Neuronal stem cell (in vitro differentiated cells): ENCODE results near the gene GALNT14.

Source experiments
- DNase-seq: peaks from one replicate; pipeline ENCODE4 v3.0.0-alpha.2; 2013; ENCODE audit warnings: low spot score
- H2AFZ ChIP-seq: one replicate; pipeline ENCODE4 v1.6.1; 2013; ENCODE audit warnings: mild to moderate bottlenecking, low read length, inconsistent platforms
- H2AK5ac ChIP-seq: 2 replicates; pipeline ENCODE4 v1.6.1; 2013; ENCODE audit warnings: low read depth, mild to moderate bottlenecking, inconsistent platforms, low read length, moderate library complexity, mixed read lengths
- H2BK120ac ChIP-seq: 2 replicates; pipeline ENCODE4 v1.6.1; 2013; ENCODE audit warnings: low read depth, mild to moderate bottlenecking, inconsistent platforms, low read length, moderate library complexity, mixed read lengths
- H2BK12ac ChIP-seq: one replicate; pipeline ENCODE4 v1.6.1; 2013; ENCODE audit warnings: low read length, inconsistent platforms
- H2BK15ac ChIP-seq: 2 replicates; pipeline ENCODE4 v1.6.1; 2013; ENCODE audit warnings: mild to moderate bottlenecking, low read length, inconsistent platforms, mixed read lengths
- H2BK5ac ChIP-seq: one replicate; pipeline ENCODE4 v1.6.1; 2013; ENCODE audit warnings: inconsistent platforms, mild to moderate bottlenecking, low read length, moderate library complexity
- H3K14ac ChIP-seq: one replicate; pipeline ENCODE4 v1.6.1; 2013; ENCODE audit warnings: low read length, inconsistent platforms
- H3K18ac ChIP-seq: 2 replicates; pipeline ENCODE4 v1.6.1; 2013; ENCODE audit warnings: low read length, inconsistent platforms
- H3K23ac ChIP-seq: 2 replicates; pipeline ENCODE4 v1.6.1; 2013; ENCODE audit warnings: low read depth, mild to moderate bottlenecking, mixed read lengths, low read length, inconsistent platforms; ENCODE audit not compliant: poor library complexity
- H3K27ac ChIP-seq: replicated peaks from 3 replicates; pipeline ENCODE4 v1.5.1; 2013; ENCODE audit warnings: low read length, inconsistent platforms
- H3K27me3 ChIP-seq, 3 experiments: 2 replicates each; pipeline ENCODE4 v1.6.1; 2013; ENCODE audit warnings: low read length in 3 of 3, mild to moderate bottlenecking in 2 of 3, inconsistent platforms in 1 of 3, low read depth in 1 of 3, mixed read lengths in 1 of 3, moderate library complexity in 1 of 3; ENCODE audit not compliant: control insufficient read depth in 3 of 3, insufficient read depth in 3 of 3
- H3K36me3 ChIP-seq, 2 donors: replicated peaks in 1 of 2; 2 replicates each; pipeline ENCODE4 v1.6.1; 2013; ENCODE audit warnings: low read length in 2 of 2; ENCODE audit not compliant: control insufficient read depth in 2 of 2, insufficient read depth in 2 of 2
- H3K4ac ChIP-seq: 2 replicates; pipeline ENCODE4 v1.6.1; 2013; ENCODE audit warnings: inconsistent platforms, mild to moderate bottlenecking, low read length, moderate library complexity
- H3K4me1 ChIP-seq, 2 donors: 1 replicate in 1 of 2; 2 replicates in 1 of 2; pipeline ENCODE4 v1.6.1; 2013; ENCODE audit warnings: low read length in 2 of 2, low read depth in 1 of 2; ENCODE audit not compliant: control insufficient read depth in 2 of 2, insufficient read depth in 1 of 2
- H3K4me2 ChIP-seq: one replicate; pipeline ENCODE4 v1.6.1; 2013; ENCODE audit warnings: mild to moderate bottlenecking, low read length, inconsistent platforms; ENCODE audit not compliant: insufficient read depth, poor library complexity, severe bottlenecking
- H3K4me3 ChIP-seq, 2 donors: 2 replicates each; pipeline ENCODE4 v1.5.1; 2013; ENCODE audit warnings: low read length in 2 of 2, mild to moderate bottlenecking in 2 of 2, inconsistent platforms in 1 of 2, moderate library complexity in 1 of 2
- H3K79me1 ChIP-seq: one replicate; pipeline ENCODE4 v1.6.1; 2013; ENCODE audit warnings: low read depth, mild to moderate bottlenecking, inconsistent platforms, low read length, moderate library complexity
- H3K9ac ChIP-seq: one replicate; pipeline ENCODE4 v1.6.1; 2013; ENCODE audit warnings: mild to moderate bottlenecking, low read depth, low read length, inconsistent platforms; ENCODE audit not compliant: poor library complexity
- H3K9me3 ChIP-seq, 2 donors: replicated peaks in 1 of 2; 2 replicates each; pipeline versions ENCODE3 to v1.6.1; 2013; ENCODE audit warnings: low read length in 2 of 2, mild to moderate bottlenecking in 2 of 2, inconsistent platforms in 1 of 2, low read depth in 1 of 2, mixed read lengths in 1 of 2, moderate library complexity in 1 of 2; ENCODE audit not compliant: control insufficient read depth in 2 of 2, insufficient read depth in 1 of 2
- H4K8ac ChIP-seq: one replicate; pipeline ENCODE4 v1.6.1; 2013; ENCODE audit warnings: low read depth, mild to moderate bottlenecking, inconsistent platforms, low read length, moderate library complexity
- H4K91ac ChIP-seq: one replicate; pipeline ENCODE4 v1.6.1; 2013; ENCODE audit warnings: low read length, low read depth, mild to moderate bottlenecking, inconsistent platforms; ENCODE audit not compliant: poor library complexity
- WGBS, 2 donors: extraction: QIAGEN DNeasy Blood & Tissue Kit; methylation state at CpG; one replicate each; pipeline ENCODE4 v1.1.7; 2013; ENCODE audit warnings: missing lambda C conversion rate in 2 of 2, mixed read lengths in 1 of 2; ENCODE audit not compliant: insufficient read length in 2 of 2, insufficient replicate concordance in 1 of 2; ENCODE audit errors: extremely low coverage in 2 of 2; 5-methylcytosine and 5-hydroxymethylcytosine counted together

GALNT14 gene

GRCh38 chr2:31171142-31171541, 32.9 kb upstream of the GALNT14 start:
- Histone ChIP-seq H3K4ac (no peak overlapping the region), H2BK5ac (no peak overlapping the region), H3K27me3 (peaks cover 0 to 4% (median 0%) of the 10 kb centered on the region in 3 experiments), H2BK15ac (no peak overlapping the region), H3K27ac (no peak overlapping the region), H2AFZ (no peak overlapping the region), H4K91ac (no peak overlapping the region), H3K4me3 (no peak overlapping the region), H2BK12ac (no peak overlapping the region), H3K79me1 (no peaks in the 10 kb centered on the region), H2AK5ac (no peak overlapping the region), H3K23ac (no peak overlapping the region), H3K4me1 (peaks cover 0 to 3% of the 10 kb centered on the region in 2 donors), H3K14ac (no peak overlapping the region), H2BK120ac (no peak overlapping the region), H3K36me3 (no peaks in the 10 kb centered on the region), H3K4me2 (no peak overlapping the region), H3K18ac (no peak overlapping the region), H4K8ac (no peak overlapping the region), H3K9me3 (no peaks in the 10 kb centered on the region), H3K9ac (no peak overlapping the region)
- no peak for DNase-seq
- WGBS, 2 donors, result no CpG with 5 or more reads among the region's 4 CpGs

- no peaks in the 10 kb centered on the region for H3K79me1 ChIP-seq
- H2BK120ac ChIP-seq, result no peak overlapping the region
- peak; percentile 56 for DNase-seq
- no peak overlapping the region for H3K4me2 ChIP-seq
- no peak overlapping the region for H2BK12ac ChIP-seq
- no peak overlapping the region for H3K14ac ChIP-seq
- H3K27ac ChIP-seq, result no peak overlapping the region
- H3K36me3 ChIP-seq, result no peaks in the 10 kb centered on the region
- H3K27me3 ChIP-seq, result peaks cover 0 to 4% (median 0%) of the 10 kb centered on the region in 3 experiments
- H4K8ac ChIP-seq, result no peak overlapping the region
- no peaks in the 10 kb centered on the region for H3K9me3 ChIP-seq
- no peak overlapping the region for H3K23ac ChIP-seq
- no CpG with 5 or more reads among the region's 4 CpGs for WGBS, 2 donors
- H2BK15ac ChIP-seq, result no peak overlapping the region
- H3K4ac ChIP-seq, result no peak overlapping the region
- H2BK5ac ChIP-seq, result no peak overlapping the region
- H3K18ac ChIP-seq, result no peak overlapping the region
- no peak overlapping the region for H4K91ac ChIP-seq
- no peak overlapping the region for H2AK5ac ChIP-seq
- no peak overlapping the region for H3K9ac ChIP-seq
- no peak overlapping the region for H3K4me3 ChIP-seq
- H3K4me1 ChIP-seq, result peaks cover 0 to 3% of the 10 kb centered on the region in 2 donors
- H2AFZ ChIP-seq, result no peak overlapping the region
These were observed 31.9 kb upstream of the GALNT14 start for GRCh38 chr2:31170071-31170698.

GRCh38 chr2:31168291-31168690, 30.1 kb upstream of the GALNT14 start:
- no peak overlapping the region for H3K23ac ChIP-seq
- H3K36me3 ChIP-seq, result no peaks in the 10 kb centered on the region
- no peaks in the 10 kb centered on the region for H3K79me1 ChIP-seq
- H4K91ac ChIP-seq, result no peak overlapping the region
- no peaks in the 10 kb centered on the region for H3K27me3 ChIP-seq
- WGBS, 2 donors, result no CpG with 5 or more reads among the region's 6 CpGs
- H4K8ac ChIP-seq, result no peak overlapping the region
- no peak overlapping the region for H3K4me3 ChIP-seq
- no peak overlapping the region for H2BK120ac ChIP-seq
- H3K27ac ChIP-seq, result no peak overlapping the region
- H2AFZ ChIP-seq, result no peak overlapping the region
- H2AK5ac ChIP-seq, result no peak overlapping the region
- H3K4ac ChIP-seq, result no peak overlapping the region
- no peak overlapping the region for H2BK15ac ChIP-seq
- DNase-seq, result no peak
- no peak overlapping the region for H2BK12ac ChIP-seq
- peaks cover 0 to 3% of the 10 kb centered on the region in 2 donors for H3K4me1 ChIP-seq
- no peaks in the 10 kb centered on the region for H3K9me3 ChIP-seq
- H2BK5ac ChIP-seq, result no peak overlapping the region
- no peak overlapping the region for H3K4me2 ChIP-seq
- H3K9ac ChIP-seq, result no peak overlapping the region
- no peak overlapping the region for H3K14ac ChIP-seq
- no peak overlapping the region for H3K18ac ChIP-seq

GRCh38 chr2:31166925-31167324, 28.7 kb upstream of the GALNT14 start:
- Histone ChIP-seq H3K36me3 (no peaks in the 10 kb centered on the region), H3K79me1 (no peaks in the 10 kb centered on the region), H3K9ac (no peak overlapping the region), H3K27me3 (no peaks in the 10 kb centered on the region), H2BK5ac (no peak overlapping the region), H2AFZ (no peak overlapping the region), H3K18ac (no peak overlapping the region), H2BK15ac (no peak overlapping the region), H2BK12ac (no peak overlapping the region), H3K4me1 (peaks cover 0 to 8% of the 10 kb centered on the region in 2 donors), H4K8ac (no peak overlapping the region), H3K4me3 (no peak overlapping the region), H2BK120ac (no peak overlapping the region), H3K23ac (no peak overlapping the region), H3K14ac (no peak overlapping the region), H4K91ac (no peak overlapping the region), H3K4ac (no peak overlapping the region), H2AK5ac (no peak overlapping the region), H3K4me2 (no peak overlapping the region), H3K27ac (no peak overlapping the region), H3K9me3 (no peaks in the 10 kb centered on the region)
- no peak for DNase-seq
- WGBS, 2 donors, result no CpG with 5 or more reads among the region's 1 CpG
